HL-60 (cell line): ENCODE results near the gene SMCO2.

ENCODE experiments used
- DNase-seq, 2 experiments: peaks; one replicate each; pipeline ENCODE4 v3.0.0-alpha.2; 2010 to 2020; ENCODE audit warnings: low read depth in 1 of 2, low spot score in 1 of 2
- H3K27ac ChIP-seq: fragments of 250-450 bp; sonication (Bioruptor Pico); replicated peaks from 2 replicates; pipeline ENCODE4 v1.5.1; 2020; ENCODE audit warnings: mild to moderate bottlenecking, moderate library complexity
- H3K27me3 ChIP-seq: fragments of 250-450 bp; sonication (Bioruptor Pico); 2 replicates; pipeline ENCODE4 v1.5.1; 2021; ENCODE audit warnings: mild to moderate bottlenecking, moderate library complexity; ENCODE audit not compliant: insufficient read depth, poor library complexity, severe bottlenecking
- H3K4me3 ChIP-seq: replicated peaks from 2 replicates; pipeline ENCODE4 v1.5.1; 2011; ENCODE audit warnings: mild to moderate bottlenecking, control low read depth, low read length; ENCODE audit not compliant: insufficient read depth
- CTCF ChIP-seq: IDR thresholded peaks from one replicate; pipeline ENCODE4 v1.5.1; 2011; ENCODE audit warnings: low read length, control low read depth, inconsistent platforms; ENCODE audit not compliant: insufficient read depth
- GABPA ChIP-seq: IDR thresholded peaks from 2 replicates; pipeline ENCODE4 v1.6.1; 2012; ENCODE audit warnings: low read depth
- POLR2AphosphoS5 ChIP-seq: IDR thresholded peaks from 2 replicates; pipeline ENCODE4 v1.6.1; 2012; ENCODE audit warnings: low read depth
- REST ChIP-seq: IDR thresholded peaks from 2 replicates; pipeline ENCODE4 v1.6.1; 2012; ENCODE audit warnings: low read depth; ENCODE audit not compliant: insufficient replicate concordance
- SPI1 ChIP-seq: IDR thresholded peaks from 2 replicates; pipeline ENCODE4 v1.6.1; 2012; ENCODE audit warnings: low read depth, mild to moderate bottlenecking, borderline replicate concordance

The SMCO2 gene

GRCh38 chr12:27436768-27437167 lies 9.8 kb upstream of the SMCO2 start:
- Histone ChIP-seq H3K27me3 (no peaks in the 10 kb centered on the region), H3K4me3 (no peak overlapping the region), H3K27ac (no peak overlapping the region)
- no peak for TF ChIP-seq POLR2AphosphoS5
- TF ChIP-seq SPI1 = no peak
- no peak for TF ChIP-seq REST
- TF ChIP-seq CTCF = no peak
- no peak for DNase-seq

GRCh38 chr12:27437839-27438238 lies 8.7 kb upstream of the SMCO2 start:
- H3K4me3 ChIP-seq = no peak overlapping the region
- TF ChIP-seq SPI1 (peak; percentile 70), CTCF (no peak), REST (no peak), POLR2AphosphoS5 (no peak)
- H3K27me3 ChIP-seq = no peaks in the 10 kb centered on the region
- H3K27ac ChIP-seq = no peak overlapping the region
- DNase-seq = no peak

- Histone ChIP-seq H3K27me3 (no peaks in the 10 kb centered on the region), H3K27ac (no peak overlapping the region), H3K4me3 (no peak overlapping the region)
- TF ChIP-seq CTCF (no peak), REST (no peak), POLR2AphosphoS5 (no peak), GABPA (no peak)
- no peak for DNase-seq
These were observed 1.2 kb downstream of the SMCO2 start for GRCh38 chr12:27447761-27448160.
